ENCODE measurements around the gene NBPF1. TPM values are rescaled to one million over a fixed set of nuclear protein-coding genes. Genes with fewer than 3 reads are reported as not detected.
"Not testable (repeated sequence)": the region's sequence is repeated elsewhere in the genome, so short reads cannot be mapped to it uniquely, and the experiment has no call there.

NBPF1 gene
- total and polyA plus RNA-seq, 9 of the 15 experiments (the other 6 are each of a cell fraction or from before 2014, with no cell fraction given), result 5.2 to 42.6 (median 24.1) TPM

- intact Hi-C loops (cut with micrococcal nuclease); BruUV-seq (replicated peaks); H3K79me2 ChIP-seq (ENCODE audit: control insufficient read depth, insufficient read depth, low read length): not testable (repeated sequence)
These were observed 63.8 kb downstream of the NBPF1 start for GRCh38 chr1:16549545-16549944.

DNA sequence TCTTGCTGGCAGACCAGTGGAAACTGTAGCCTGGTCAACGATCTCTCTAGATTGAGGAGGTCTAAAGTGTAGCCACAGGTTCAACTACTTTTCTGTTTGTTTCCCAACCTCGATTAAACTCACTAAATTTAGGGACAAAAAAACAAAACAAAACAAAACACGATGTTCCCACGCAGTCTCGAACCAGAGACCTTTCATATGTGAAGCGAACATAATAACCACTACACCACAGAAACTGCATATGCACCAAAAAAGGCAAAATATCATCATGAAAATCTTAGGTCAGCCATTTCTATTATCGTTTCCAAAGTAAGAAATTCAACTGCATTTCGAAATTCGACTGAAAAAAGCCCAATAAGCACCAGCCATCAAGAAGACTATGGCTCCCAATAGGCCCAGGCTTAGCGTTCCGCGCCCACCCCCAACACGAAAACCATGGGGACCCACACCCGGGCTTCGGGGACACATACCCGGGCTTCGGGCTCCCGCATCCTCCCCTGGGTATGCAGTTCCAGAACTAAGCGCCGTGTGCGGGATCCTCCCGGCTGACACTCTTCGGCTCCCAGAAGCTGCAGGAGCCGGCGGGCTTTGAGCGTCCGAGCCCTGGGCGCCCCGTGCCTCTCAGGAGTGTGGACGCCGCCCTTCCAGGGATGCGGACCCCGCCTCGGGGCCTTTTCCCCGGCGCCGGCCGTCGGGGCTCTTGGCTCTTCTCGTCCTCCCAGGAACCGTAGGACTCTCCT is 65.7 kb downstream of the NBPF1 start:
- 50% methylated on average over 14 of the region's 41 CpGs for WGBS (ENCODE audit: insufficient coverage, low coverage, missing lambda C conversion rate)
- H3K79me2 ChIP-seq (ENCODE audit: control insufficient read depth, insufficient read depth, low read length); intact Hi-C loops (cut with micrococcal nuclease); BruUV-seq (replicated peaks); H3K4me2 ChIP-seq (ENCODE audit: insufficient read depth, low read length); H3K9ac ChIP-seq (ENCODE audit: insufficient read depth in 1 of 2, low read depth in 2 of 2, low read length in 2 of 2); H3K27ac ChIP-seq (ENCODE audit: extremely low read depth, low read depth, low read length); H3K9me3 ChIP-seq (replicated peaks; ENCODE audit: control insufficient read depth, insufficient read depth, low read depth, low read length); H3K36me3 ChIP-seq (ENCODE audit: control insufficient read depth, insufficient read depth, low read length); H3K9me1 ChIP-seq (ENCODE audit: control insufficient read depth, insufficient read depth, low read length); H3K4me1 ChIP-seq (replicated peaks in 1 of 2; ENCODE audit: control insufficient read depth in 2 of 2, insufficient read depth in 2 of 2, low read length in 2 of 2); H4K20me1 ChIP-seq (replicated peaks; ENCODE audit: control insufficient read depth, insufficient read depth, low read length); H3K4me3 ChIP-seq; CTCF ChIA-PET (ENCODE audit: low intra/inter-chr PET ratio); POLR2A ChIA-PET; FAIRE-seq; H3K27me3 ChIP-seq (ENCODE audit: control insufficient read depth in 2 of 2, insufficient read depth in 2 of 2, low read length in 2 of 2): not testable (repeated sequence)
- in situ Hi-C loops (cut with MboI), result loop anchor here (5.0 to 10.0 kb wide), 3 partner anchors 135 to 315 kb away; no protein-coding TSS in a partner anchor
- H2AFZ ChIP-seq (ENCODE audit: low read depth, low read length), result peak overlapping the region; percentile 66; the same call in 1 of the 2 replicates
- DNase-seq (ENCODE audit: extremely low read depth in 1 of 4, low spot score in 3 of 4) (peak in 1 of 4 experiments; percentile 21), ATAC-seq (peak; percentile 31)
- TF ChIP-seq BRD9 (IDR thresholded peaks at IDR 0.05; ENCODE audit: low read depth, partially characterized antibody), result peak; percentile 77
- TF ChIP-seq, protein P1, sequence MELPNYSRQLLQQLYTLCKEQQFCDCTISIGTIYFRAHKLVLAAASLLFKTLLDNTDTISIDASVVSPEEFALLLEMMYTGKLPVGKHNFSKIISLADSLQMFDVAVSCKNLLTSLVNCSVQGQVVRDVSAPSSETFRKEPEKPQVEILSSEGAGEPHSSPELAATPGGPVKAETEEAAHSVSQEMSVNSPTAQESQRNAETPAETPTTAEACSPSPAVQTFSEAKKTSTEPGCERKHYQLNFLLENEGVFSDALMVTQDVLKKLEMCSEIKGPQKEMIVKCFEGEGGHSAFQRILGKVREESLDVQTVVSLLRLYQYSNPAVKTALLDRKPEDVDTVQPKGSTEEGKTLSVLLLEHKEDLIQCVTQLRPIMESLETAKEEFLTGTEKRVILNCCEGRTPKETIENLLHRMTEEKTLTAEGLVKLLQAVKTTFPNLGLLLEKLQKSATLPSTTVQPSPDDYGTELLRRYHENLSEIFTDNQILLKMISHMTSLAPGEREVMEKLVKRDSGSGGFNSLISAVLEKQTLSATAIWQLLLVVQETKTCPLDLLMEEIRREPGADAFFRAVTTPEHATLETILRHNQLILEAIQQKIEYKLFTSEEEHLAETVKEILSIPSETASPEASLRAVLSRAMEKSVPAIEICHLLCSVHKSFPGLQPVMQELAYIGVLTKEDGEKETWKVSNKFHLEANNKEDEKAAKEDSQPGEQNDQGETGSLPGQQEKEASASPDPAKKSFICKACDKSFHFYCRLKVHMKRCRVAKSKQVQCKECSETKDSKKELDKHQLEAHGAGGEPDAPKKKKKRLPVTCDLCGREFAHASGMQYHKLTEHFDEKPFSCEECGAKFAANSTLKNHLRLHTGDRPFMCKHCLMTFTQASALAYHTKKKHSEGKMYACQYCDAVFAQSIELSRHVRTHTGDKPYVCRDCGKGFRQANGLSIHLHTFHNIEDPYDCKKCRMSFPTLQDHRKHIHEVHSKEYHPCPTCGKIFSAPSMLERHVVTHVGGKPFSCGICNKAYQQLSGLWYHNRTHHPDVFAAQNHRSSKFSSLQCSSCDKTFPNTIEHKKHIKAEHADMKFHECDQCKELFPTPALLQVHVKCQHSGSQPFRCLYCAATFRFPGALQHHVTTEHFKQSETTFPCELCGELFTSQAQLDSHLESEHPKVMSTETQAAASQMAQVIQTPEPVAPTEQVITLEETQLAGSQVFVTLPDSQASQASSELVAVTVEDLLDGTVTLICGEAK (IDR thresholded peaks at IDR 0.05), result peak; percentile 58
- TF ChIP-seq, protein P1 (CRISPR knock-in tag; IDR thresholded peaks at IDR 0.05), result not testable (repeated sequence)

More at GRCh38 chr1:16549545-16549944, 63.8 kb downstream of the NBPF1 start:
- in situ Hi-C loops (cut with MboI), result loop anchor here (5.0 to 10.0 kb wide), 3 partner anchors 133 to 313 kb away; no protein-coding TSS in a partner anchor
- CTCF ChIA-PET (ENCODE audit: low intra/inter-chr PET ratio); POLR2A ChIA-PET; H3K9me3 ChIP-seq (replicated peaks; ENCODE audit: control insufficient read depth, insufficient read depth, low read depth, low read length); H2AFZ ChIP-seq (ENCODE audit: low read depth, low read length); H3K4me3 ChIP-seq; H3K9ac ChIP-seq (ENCODE audit: insufficient read depth in 1 of 2, low read depth in 2 of 2, low read length in 2 of 2); ATAC-seq; H3K4me1 ChIP-seq (replicated peaks in 1 of 2; ENCODE audit: control insufficient read depth in 2 of 2, insufficient read depth in 2 of 2, low read length in 2 of 2); DNase-seq (ENCODE audit: extremely low read depth in 1 of 4, low spot score in 3 of 4); H3K27me3 ChIP-seq (ENCODE audit: control insufficient read depth in 2 of 2, insufficient read depth in 2 of 2, low read length in 2 of 2); H3K27ac ChIP-seq (ENCODE audit: extremely low read depth, low read depth, low read length); H4K20me1 ChIP-seq (replicated peaks; ENCODE audit: control insufficient read depth, insufficient read depth, low read length); H3K36me3 ChIP-seq (ENCODE audit: control insufficient read depth, insufficient read depth, low read length); FAIRE-seq; H3K4me2 ChIP-seq (ENCODE audit: insufficient read depth, low read length); H3K9me1 ChIP-seq (ENCODE audit: control insufficient read depth, insufficient read depth, low read length): not testable (repeated sequence)
- WGBS (ENCODE audit: insufficient coverage, low coverage, missing lambda C conversion rate), result 11% methylated on average over 1 of the region's 1 CpG
